Panc1 (cell line): ENCODE results near the gene CCDC169.

ENCODE experiments used
- POLR2AphosphoS5 ChIP-seq: IDR thresholded peaks from 2 replicates; pipeline ENCODE4 v1.6.1; 2012; ENCODE audit warnings: mild to moderate bottlenecking, low read depth, low read length, moderate library complexity
- SIN3A ChIP-seq: IDR thresholded peaks from 2 replicates; pipeline ENCODE4 v1.6.1; 2012; ENCODE audit warnings: low read depth, mild to moderate bottlenecking, low read length, moderate library complexity, borderline replicate concordance; ENCODE audit not compliant: insufficient read depth
- TCF7L2 ChIP-seq: IDR thresholded peaks from 2 replicates; pipeline ENCODE4 v1.6.1; 2011; ENCODE audit warnings: mild to moderate bottlenecking, low read depth, low read length, inconsistent platforms
- TF ChIP-seq, protein P1 (sequence below): fragments of 450-650 bp; IDR thresholded peaks from 2 replicates; pipeline ENCODE4 v1.5.1; 2017; ENCODE audit warnings: mild to moderate bottlenecking
- TF ChIP-seq, protein P2 (sequence below), 2 experiments: IDR thresholded peaks; 2 replicates each; pipeline ENCODE4 v1.6.1; 2011 to 2012; ENCODE audit warnings: low read depth in 2 of 2, control low read depth in 1 of 2, low read length in 1 of 2, mild to moderate bottlenecking in 1 of 2, moderate library complexity in 1 of 2; ENCODE audit not compliant: insufficient read depth in 1 of 2

DNA sequence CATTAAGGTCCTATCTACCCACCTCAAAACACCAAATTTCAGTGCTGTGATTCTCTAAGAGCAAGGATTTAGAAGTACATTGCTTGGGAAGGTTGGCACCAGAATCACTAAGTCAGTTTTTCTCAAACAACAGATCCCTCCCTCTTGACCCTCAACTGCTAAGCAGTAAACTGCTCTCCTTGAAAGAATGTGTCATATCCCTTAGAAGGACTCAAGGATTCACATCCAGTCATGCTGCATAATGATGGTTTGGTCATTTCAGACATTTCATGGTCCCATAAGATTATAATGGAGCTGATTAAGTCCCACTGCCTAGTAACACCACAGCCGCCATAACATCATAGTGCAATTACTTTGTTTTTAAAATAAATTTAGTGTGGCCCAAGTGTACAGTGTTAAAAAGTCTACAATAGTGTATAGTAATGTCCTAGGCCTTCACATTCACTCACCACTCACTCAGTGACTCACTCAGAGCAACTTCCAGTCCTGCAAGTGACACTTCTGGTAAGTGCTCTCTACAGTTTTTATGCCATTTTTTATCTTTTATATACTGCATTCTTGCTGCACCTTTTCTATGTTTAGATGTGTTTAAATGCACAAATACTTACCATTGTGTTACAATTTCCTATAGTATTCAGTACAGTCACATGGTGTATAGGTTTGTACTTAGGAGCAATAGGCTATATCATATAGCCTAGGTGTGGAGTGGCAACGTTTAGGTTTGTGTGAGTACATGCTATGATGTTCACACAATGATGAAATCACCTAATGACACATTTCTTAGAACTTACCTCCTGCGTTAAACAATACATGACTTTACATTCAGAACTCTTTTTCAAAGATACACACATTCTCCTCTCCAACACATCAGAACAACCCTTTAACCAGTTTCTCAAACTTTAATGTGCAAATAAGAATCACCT, 15.7 kb upstream of the CCDC169 start:
- TF ChIP-seq, protein P1, sequence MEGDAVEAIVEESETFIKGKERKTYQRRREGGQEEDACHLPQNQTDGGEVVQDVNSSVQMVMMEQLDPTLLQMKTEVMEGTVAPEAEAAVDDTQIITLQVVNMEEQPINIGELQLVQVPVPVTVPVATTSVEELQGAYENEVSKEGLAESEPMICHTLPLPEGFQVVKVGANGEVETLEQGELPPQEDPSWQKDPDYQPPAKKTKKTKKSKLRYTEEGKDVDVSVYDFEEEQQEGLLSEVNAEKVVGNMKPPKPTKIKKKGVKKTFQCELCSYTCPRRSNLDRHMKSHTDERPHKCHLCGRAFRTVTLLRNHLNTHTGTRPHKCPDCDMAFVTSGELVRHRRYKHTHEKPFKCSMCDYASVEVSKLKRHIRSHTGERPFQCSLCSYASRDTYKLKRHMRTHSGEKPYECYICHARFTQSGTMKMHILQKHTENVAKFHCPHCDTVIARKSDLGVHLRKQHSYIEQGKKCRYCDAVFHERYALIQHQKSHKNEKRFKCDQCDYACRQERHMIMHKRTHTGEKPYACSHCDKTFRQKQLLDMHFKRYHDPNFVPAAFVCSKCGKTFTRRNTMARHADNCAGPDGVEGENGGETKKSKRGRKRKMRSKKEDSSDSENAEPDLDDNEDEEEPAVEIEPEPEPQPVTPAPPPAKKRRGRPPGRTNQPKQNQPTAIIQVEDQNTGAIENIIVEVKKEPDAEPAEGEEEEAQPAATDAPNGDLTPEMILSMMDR, result no peak
- TF ChIP-seq, protein P2, sequence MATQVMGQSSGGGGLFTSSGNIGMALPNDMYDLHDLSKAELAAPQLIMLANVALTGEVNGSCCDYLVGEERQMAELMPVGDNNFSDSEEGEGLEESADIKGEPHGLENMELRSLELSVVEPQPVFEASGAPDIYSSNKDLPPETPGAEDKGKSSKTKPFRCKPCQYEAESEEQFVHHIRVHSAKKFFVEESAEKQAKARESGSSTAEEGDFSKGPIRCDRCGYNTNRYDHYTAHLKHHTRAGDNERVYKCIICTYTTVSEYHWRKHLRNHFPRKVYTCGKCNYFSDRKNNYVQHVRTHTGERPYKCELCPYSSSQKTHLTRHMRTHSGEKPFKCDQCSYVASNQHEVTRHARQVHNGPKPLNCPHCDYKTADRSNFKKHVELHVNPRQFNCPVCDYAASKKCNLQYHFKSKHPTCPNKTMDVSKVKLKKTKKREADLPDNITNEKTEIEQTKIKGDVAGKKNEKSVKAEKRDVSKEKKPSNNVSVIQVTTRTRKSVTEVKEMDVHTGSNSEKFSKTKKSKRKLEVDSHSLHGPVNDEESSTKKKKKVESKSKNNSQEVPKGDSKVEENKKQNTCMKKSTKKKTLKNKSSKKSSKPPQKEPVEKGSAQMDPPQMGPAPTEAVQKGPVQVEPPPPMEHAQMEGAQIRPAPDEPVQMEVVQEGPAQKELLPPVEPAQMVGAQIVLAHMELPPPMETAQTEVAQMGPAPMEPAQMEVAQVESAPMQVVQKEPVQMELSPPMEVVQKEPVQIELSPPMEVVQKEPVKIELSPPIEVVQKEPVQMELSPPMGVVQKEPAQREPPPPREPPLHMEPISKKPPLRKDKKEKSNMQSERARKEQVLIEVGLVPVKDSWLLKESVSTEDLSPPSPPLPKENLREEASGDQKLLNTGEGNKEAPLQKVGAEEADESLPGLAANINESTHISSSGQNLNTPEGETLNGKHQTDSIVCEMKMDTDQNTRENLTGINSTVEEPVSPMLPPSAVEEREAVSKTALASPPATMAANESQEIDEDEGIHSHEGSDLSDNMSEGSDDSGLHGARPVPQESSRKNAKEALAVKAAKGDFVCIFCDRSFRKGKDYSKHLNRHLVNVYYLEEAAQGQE (IDR thresholded peaks at IDR 0.05; ENCODE audit: insufficient read depth in 1 of 2, low read depth in 2 of 2, low read length in 1 of 2), result no peak
- TF ChIP-seq TCF7L2 (no peak), POLR2AphosphoS5 (no peak), SIN3A (no peak)
